ENCODE measurements around the gene APBB3.
"Not testable (repeated sequence)": the region's sequence is repeated elsewhere in the genome, so short reads cannot be mapped to it uniquely, and the experiment has no call there.

Gene APBB3, protein sequence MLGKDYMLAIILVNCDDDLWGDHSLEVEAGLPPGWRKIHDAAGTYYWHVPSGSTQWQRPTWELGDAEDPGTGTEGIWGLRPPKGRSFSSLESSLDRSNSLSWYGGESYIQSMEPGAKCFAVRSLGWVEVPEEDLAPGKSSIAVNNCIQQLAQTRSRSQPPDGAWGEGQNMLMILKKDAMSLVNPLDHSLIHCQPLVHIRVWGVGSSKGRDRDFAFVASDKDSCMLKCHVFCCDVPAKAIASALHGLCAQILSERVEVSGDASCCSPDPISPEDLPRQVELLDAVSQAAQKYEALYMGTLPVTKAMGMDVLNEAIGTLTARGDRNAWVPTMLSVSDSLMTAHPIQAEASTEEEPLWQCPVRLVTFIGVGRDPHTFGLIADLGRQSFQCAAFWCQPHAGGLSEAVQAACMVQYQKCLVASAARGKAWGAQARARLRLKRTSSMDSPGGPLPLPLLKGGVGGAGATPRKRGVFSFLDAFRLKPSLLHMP

DNA sequence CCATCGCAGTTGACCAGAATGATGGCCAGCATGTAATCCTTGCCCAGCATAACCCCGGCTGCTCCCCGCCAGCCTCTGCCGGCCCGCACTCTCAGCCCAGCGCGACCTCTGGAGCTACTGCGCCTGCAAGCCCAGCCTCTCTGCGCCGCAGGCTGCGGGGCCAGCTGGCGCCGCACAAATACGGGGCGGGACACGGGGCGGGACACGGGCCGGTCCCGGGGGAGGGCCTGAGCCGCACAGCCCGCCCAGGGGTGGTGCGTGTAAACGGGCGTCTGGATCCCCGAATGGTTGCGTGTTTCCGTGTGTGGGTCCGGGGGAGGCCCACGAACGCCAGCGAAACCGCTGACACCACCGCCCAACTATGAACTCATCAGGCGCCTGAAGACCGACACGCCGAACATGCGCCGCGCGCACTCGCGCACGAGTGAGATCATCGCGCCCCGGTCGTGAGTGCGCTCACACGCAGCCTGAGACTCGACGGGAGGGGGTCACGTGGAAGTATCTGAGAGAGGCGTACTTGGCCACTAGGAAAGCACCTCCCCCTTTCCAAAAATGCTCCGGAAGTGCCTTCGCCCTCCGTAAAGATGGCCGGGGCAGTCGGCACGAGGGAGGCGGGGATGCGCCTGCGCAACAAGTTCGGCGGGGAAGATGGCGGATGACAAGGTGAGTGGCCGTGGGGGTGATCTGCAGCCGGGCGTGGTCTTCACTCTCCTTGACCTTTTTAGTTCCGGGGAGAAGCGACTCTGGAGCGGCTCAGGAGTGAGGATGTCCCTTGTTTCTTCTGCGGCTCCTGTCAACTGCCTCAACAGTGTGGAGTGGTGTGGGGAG lies at the start of gene APBB3, which contains the start of gene SLC35A4:
TSS of gene APBB3 (minus strand) at position 403 of the 828 bp plus-strand sequence. CDS start at position 50, 353 bp downstream.
TSS of gene SLC35A4 (plus strand) at position 633 of the 828 bp plus-strand sequence. CDS start 2,342 bp downstream, outside the sequence.
- DNase-seq, result peak; percentile 99

GRCh38 chr5:140611020-140611521 lies 46.7 kb upstream of the APBB3 start:
- peak; percentile 90 for DNase-seq

- no peak for DNase-seq
Measured at GRCh38 chr5:140609126-140609525, 44.7 kb upstream of the APBB3 start.

DNA sequence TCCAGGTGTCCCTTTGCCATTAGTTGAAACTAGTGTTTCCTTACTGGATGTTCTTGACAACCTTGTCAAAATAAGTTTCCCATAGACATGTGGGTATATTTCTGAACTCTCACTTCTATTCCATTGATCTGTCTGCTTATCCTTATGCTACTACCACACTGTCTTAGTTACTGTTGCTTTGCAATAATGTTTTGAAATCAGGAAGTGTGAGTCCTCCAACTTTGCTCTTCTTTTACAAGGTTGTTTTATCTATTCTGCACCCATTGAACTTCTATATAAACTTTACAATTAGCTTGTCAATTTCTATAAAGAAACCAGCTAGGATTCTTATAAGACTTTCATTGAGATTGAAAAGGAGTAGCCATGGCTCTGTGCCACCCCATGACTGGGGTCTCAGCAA lies 44.3 kb upstream of the APBB3 start:
- DNase-seq, result no peak

DNA sequence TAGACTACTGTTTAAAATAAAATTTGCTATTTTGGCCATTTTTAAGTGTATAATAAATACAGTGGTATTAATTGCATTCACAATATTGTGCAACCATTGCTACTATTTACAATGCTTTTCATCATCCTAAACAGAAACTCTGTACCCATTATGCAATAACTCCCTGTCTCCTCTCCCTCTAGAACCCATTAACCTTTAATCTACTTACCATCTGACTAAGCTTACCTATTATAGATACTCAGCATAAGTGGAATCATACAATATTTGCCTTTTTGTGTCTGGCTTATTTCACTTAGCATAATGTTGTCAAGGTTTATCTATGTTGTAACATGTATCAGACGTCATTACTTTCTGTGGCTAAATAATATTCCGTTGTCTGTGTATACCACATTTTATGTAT lies 42.6 kb upstream of the APBB3 start:
- no peak for DNase-seq

GRCh38 chr5:140605879-140606278 lies 41.5 kb upstream of the APBB3 start:
- DNase-seq, result no peak

- DNase-seq, result no peak
Measured at GRCh38 chr5:140603734-140604133, 39.3 kb upstream of the APBB3 start.

- DNase-seq, result not testable (repeated sequence)
Measured at GRCh38 chr5:140603446-140603698, 39.0 kb upstream of the APBB3 start.

GRCh38 chr5:140602147-140602546 lies 37.7 kb upstream of the APBB3 start:
- no peak for DNase-seq

DNA sequence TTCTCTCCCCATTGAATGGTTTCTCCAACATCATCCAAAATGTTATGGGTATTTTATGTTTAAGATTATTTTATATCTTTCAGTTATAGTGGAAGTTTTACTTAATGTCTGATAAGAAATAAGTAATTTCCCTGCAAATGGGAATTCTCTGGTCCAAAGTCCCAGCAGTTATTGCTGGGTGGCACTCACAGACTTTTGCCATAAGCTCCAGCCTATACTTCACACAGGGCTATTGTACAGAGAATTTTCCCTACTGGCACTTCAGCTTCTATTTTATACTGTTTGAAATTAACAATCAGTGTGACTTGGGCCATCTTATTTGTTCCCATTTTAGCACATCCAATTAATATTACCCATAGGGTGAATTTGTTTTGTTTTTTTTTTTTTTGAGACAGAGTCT lies 35.7 kb upstream of the APBB3 start:
- no peak for DNase-seq

DNA sequence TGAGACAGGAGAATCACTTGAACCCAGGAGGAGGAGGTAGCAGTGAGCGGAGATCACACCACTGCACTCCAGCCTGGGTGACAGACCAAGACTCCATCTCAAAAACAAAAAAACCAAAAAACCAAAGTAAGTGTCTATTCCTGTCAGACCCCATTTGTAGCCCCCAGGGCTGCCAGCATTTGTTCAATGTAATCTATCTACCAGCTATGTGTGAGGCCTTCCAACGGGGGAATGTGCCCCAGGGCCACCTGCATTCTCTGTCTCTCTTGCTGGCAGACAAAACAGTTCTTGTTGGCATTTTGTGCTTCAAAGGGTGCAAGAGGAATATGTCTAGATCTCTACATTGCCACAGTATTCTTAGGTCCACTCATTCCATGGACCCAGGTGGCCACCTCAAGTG lies 34.4 kb upstream of the APBB3 start:
- no peak for DNase-seq

DNA sequence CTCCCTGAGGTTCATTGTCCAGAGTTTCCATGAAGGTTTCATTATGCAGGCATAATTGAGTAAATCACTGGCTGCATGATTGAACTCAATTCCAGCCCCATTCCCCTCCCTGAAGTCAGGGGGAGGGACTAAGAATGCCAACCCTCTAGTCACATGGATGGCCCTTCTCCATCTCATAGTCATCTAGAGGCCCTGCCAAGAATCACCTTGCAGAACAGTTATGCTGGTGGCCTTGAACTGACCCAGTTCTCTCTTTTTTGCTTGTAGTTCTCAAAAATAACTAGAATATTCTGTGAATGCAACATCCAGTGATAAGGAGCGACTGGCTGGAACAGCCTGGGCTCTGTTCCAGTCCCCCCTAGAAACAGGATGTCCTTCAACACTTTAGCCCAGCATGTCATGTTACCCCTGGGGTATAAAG lies 31.9 kb upstream of the APBB3 start:
- DNase-seq, result no peak

GRCh38 chr5:140595538-140596300 lies 31.3 kb upstream of the APBB3 start:
- DNase-seq, result peak; percentile 62

- no peak for DNase-seq
Measured at GRCh38 chr5:140594169-140594568, 29.8 kb upstream of the APBB3 start.

GRCh38 chr5:140593070-140593469 lies 28.7 kb upstream of the APBB3 start:
- not testable (repeated sequence) for DNase-seq

DNA sequence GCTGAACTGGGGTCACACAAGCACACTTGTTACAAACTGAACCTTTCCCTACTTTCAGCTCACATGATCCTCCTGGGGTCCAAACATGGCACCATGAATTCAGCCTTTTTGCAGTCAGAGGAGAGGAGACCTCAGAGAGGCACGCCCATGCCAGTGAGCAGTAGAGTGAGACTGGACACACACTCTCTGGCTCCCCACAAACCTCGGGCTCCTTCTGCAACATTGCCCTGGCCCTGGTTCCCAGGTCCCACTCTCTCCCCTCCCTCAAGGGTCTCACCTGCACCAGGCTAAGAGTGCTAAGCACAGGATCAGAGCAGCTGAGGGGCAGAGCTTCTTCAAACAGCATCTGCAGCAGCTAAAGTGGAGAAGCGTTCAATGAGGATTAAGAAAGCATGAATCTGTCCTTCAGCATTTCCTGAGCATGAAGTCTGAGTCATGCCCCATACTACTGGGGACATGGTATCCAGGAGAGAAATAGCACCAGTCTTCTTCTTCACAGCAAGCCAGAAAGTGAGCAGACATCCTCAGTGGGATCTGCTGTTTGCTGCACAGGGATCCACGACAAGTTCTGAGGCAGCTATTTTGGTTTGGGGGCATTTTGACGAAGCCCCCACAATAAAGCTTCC lies 27.5 kb upstream of the APBB3 start:
- no peak for DNase-seq

DNA sequence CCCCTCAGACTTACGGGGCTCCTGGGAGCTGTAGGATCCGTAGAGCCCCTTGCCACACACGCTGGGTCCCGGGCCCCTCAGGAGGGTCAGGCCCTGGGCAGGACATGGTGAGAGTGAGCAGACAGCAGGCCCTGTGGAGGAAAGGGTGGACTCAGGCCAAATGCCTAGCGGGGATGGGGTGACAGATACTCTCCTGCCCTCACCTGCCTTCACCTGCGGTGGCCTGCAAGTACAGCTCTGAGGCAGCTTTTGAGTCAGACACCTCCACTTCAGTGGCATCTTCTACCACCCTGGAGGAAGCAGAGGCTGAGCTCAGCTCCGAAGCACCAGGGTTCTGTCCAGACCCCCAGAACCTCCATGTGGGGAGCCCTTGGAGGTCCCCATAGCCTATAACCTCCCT lies 26.5 kb upstream of the APBB3 start:
- DNase-seq, result no peak

- DNase-seq, result no peak
Measured at GRCh38 chr5:140588311-140589070, 24.1 kb upstream of the APBB3 start.

DNA sequence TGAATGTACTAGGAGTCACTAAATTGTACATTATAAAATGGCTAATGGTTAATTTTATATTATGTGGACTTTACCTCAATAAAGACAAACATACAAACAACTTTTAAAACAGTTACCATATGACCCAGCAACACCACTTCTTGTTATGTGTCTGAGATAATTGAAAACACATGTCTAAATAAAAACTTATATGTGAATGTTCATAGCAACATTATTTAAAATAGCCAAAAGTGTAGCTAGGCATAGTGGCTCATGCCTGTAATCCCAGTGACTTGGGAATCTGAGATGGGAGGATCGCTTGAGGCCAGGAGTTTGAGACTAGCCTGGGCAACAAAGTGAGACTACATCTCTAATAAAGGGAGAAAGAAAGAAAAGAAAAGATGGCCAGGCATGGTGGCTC lies 23.1 kb upstream of the APBB3 start:
- DNase-seq, result no peak

DNA sequence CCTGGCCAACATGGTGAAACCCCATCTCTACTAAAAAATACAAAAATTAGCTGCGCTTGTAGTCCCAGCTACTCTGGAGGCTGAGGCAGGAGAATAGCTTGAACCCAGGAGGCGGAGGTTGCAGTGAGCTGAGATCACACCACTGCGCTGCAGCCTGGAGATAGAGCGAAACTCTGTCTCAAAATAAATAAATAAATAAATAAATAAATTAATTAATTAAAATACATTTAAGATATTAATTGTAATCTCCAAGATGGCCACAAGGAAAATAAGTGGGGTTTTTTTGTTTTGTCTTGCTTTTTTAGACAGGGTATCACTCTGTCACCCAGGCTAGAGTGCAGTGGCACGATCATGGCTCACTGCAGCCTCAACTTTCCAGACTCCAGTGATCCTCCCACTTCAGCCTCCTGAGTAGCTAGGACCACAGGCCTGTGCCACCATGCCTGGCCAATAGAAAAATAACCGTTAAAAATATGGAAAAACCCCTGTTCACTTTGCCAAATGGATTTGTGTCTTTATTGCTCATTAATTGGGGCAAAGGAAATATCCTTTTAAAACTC lies 14.9 kb upstream of the APBB3 start:
- DNase-seq, result not testable (repeated sequence)

- no peak for DNase-seq
Measured at GRCh38 chr5:140576776-140577201, 12.4 kb upstream of the APBB3 start.

Data from hematopoietic multipotent progenitor cell treated with erythropoietin and hydrocortisone succinate and interleukin-3 and kit ligand, for 8 days (in vitro differentiated cells).